IMR-90 (cell line): ENCODE measurements around the gene NF1.

Experiments
- CHD1 ChIP-seq: IDR thresholded peaks from 2 replicates; pipeline ENCODE4 v1.6.1; 2012; ENCODE audit warnings: low read depth, low read length, improper control_type of control experiment
- CTCF ChIP-seq: conservative IDR thresholded peaks from 2 replicates; pipeline ENCODE4 v1.5.1; 2012; ENCODE audit warnings: mild to moderate bottlenecking, low read depth, low read length, improper control_type of control experiment
- FOS ChIP-seq: fragments of 150-350 bp; IDR thresholded peaks from 2 replicates; pipeline ENCODE4 v1.6.1; 2016; ENCODE audit warnings: low read depth, low read length
- MAFK ChIP-seq: IDR thresholded peaks from 2 replicates; pipeline ENCODE4 v1.6.1; 2012; ENCODE audit warnings: low read depth, low read length, improper control_type of control experiment
- MAZ ChIP-seq: IDR thresholded peaks from 2 replicates; pipeline ENCODE4 v1.6.1; 2012; ENCODE audit warnings: low read depth, mild to moderate bottlenecking, low read length, improper control_type of control experiment, moderate library complexity, borderline replicate concordance
- MXI1 ChIP-seq: IDR thresholded peaks from 2 replicates; pipeline ENCODE4 v1.6.1; 2012; ENCODE audit warnings: low read depth, mild to moderate bottlenecking, low read length, moderate library complexity, borderline replicate concordance
- NFE2L2 ChIP-seq: fragments of 150-350 bp; IDR thresholded peaks from 2 replicates; pipeline ENCODE4 v1.6.1; 2016; ENCODE audit warnings: low read depth, mild to moderate bottlenecking, low read length
- POLR2A ChIP-seq: IDR thresholded peaks from 2 replicates; pipeline ENCODE4 v1.6.1; 2012; ENCODE audit warnings: mild to moderate bottlenecking, low read depth, low read length
- RAD21 ChIP-seq: IDR thresholded peaks from 2 replicates; pipeline ENCODE4 v1.6.1; 2012; ENCODE audit warnings: low read length, improper control_type of control experiment
- RCOR1 ChIP-seq: IDR thresholded peaks from 2 replicates; pipeline ENCODE4 v1.6.1; 2012; ENCODE audit warnings: mild to moderate bottlenecking, low read length, improper control_type of control experiment; ENCODE audit not compliant: insufficient replicate concordance
- RFX5 ChIP-seq: IDR thresholded peaks from 2 replicates; pipeline ENCODE4 v1.8.0; 2012; ENCODE audit warnings: low read depth, mild to moderate bottlenecking, low read length, moderate library complexity
- SMC3 ChIP-seq: fragments of 150-350 bp; IDR thresholded peaks from 2 replicates; pipeline ENCODE4 v1.6.1; 2016; ENCODE audit warnings: low read depth, mild to moderate bottlenecking, antibody characterized with exemption, low read length, moderate library complexity
- USF2 ChIP-seq: fragments of 150-350 bp; IDR thresholded peaks from 2 replicates; pipeline ENCODE4 v1.6.1; 2017; ENCODE audit warnings: mild to moderate bottlenecking, antibody characterized with exemption, low read length, low read depth

GRCh38 chr17:31067691-31068184 is 27.0 kb upstream of the NF1 start:
- TF ChIP-seq USF2 (no peak), MXI1 (no peak), CTCF (no peak), RCOR1 (no peak), SMC3 (no peak), MAZ (no peak), RAD21 (no peak), NFE2L2 (no peak), POLR2A (no peak), FOS (peak; percentile 81), CHD1 (0 out of 2 replicates have a peak, but pooled peaks have one; percentile 61), MAFK (no peak), RFX5 (no peak)
